K562 (cell line): ENCODE measurements around the gene STK24. TPM values are rescaled to one million over a fixed set of nuclear protein-coding genes. Genes with fewer than 3 reads are reported as not detected.

Experiments
- CCNT2 ChIP-seq: IDR thresholded peaks from 2 replicates; pipeline ENCODE4 v1.6.1; 2011; ENCODE audit warnings: borderline replicate concordance, low read depth, mild to moderate bottlenecking, moderate library complexity, mixed read lengths, low read length; ENCODE audit not compliant: insufficient read length; ENCODE audit errors: extremely low read depth
- CXXC5 ChIP-seq: fragments of 250-450 bp; sonication (Bioruptor Pico); IDR thresholded peaks from 2 replicates; pipeline ENCODE4 v1.8.0; 2022; ENCODE audit warnings: inconsistent platforms, mild to moderate bottlenecking, moderate library complexity
- DIDO1 ChIP-seq: fragments of 450-650 bp; IDR thresholded peaks from 2 replicates; pipeline ENCODE4 v1.6.1; 2016; ENCODE audit warnings: low read depth, missing biosample characterization, missing genetic modification characterization
- ERF ChIP-seq: fragments of 450-650 bp; formaldehyde crosslinking; IDR thresholded peaks from 2 replicates; pipeline ENCODE4 v1.4.0; 2020; ENCODE audit warnings: mild to moderate bottlenecking, mixed read lengths
- FIP1L1 ChIP-seq: fragments of 200-400 bp; formaldehyde crosslinking; IDR thresholded peaks from 2 replicates; pipeline ENCODE4 v1.6.1; 2018; ENCODE audit warnings: mild to moderate bottlenecking, low read depth, low read length; ENCODE audit not compliant: poor library complexity, severe bottlenecking
- PHF8 ChIP-seq: fragments of 200-600 bp; sonication (generic); IDR thresholded peaks from 2 replicates; pipeline ENCODE4 v1.6.1; 2012; ENCODE audit warnings: mixed run types, mild to moderate bottlenecking, inconsistent platforms, low read length, moderate library complexity, borderline replicate concordance
- POLR2AphosphoS5 ChIP-seq: IDR thresholded peaks from 2 replicates; pipeline ENCODE4 v1.6.1; 2011; ENCODE audit warnings: mild to moderate bottlenecking, low read depth, low read length, moderate library complexity; ENCODE audit not compliant: control insufficient read depth, insufficient read depth
- RBM39 ChIP-seq: fragments of 200-400 bp; formaldehyde crosslinking; optimal IDR thresholded peaks from 2 replicates; pipeline ENCODE3; 2018; ENCODE audit warnings: low read depth, low read length
- SIN3A ChIP-seq, 2 experiments: fragments of 150-350 bp in 1 of 2; IDR thresholded peaks; 2 replicates each; pipeline ENCODE4 v1.6.1; 2011 to 2016; ENCODE audit warnings: borderline replicate concordance in 2 of 2, low read depth in 2 of 2, low read length in 2 of 2, mild to moderate bottlenecking in 2 of 2, moderate library complexity in 2 of 2; ENCODE audit not compliant: control insufficient read depth in 1 of 2
- TBP ChIP-seq: optimal IDR thresholded peaks from 2 replicates; pipeline ENCODE3; 2011; ENCODE audit warnings: low read depth, low read length, improper control_type of control experiment
- ZFX ChIP-seq: sonication (generic); formaldehyde crosslinking; IDR thresholded peaks from 2 replicates; pipeline ENCODE4 v1.8.0; 2022; ENCODE audit warnings: mild to moderate bottlenecking, missing genetic modification reagents, moderate library complexity
- ZNF324 ChIP-seq: fragments of 250-450 bp; sonication (Bioruptor Pico); IDR thresholded peaks from 2 replicates; pipeline ENCODE4 v1.4.0; 2020; ENCODE audit warnings: mild to moderate bottlenecking
- polyA plus RNA-seq, 8 experiments: library from polyadenylated mRNA; depleted of rRNA in 4 of 8; stranded (reverse) in 5 of 8; unstranded in 3 of 8; fragments of >200 nt; fragmentation: Nextera tagmentation in 2 of 8; fragmentation: Illumina TruSeq in 1 of 8; extraction: Ambion mirVana in 2 of 8; extraction: Trizol in 1 of 8; gene quantifications; 2 replicates each; pipeline versions ENCODE4 v1.2.1 to v1.2.3, GENCODE V29; 2011 to 2014; ENCODE audit warnings: inconsistent platforms in 1 of 8, missing spikeins in 1 of 8
- total RNA-seq, 7 experiments: library from RNA; depleted of rRNA in 6 of 7; stranded (reverse); fragments of >200 nt in 6 of 7; fragmentation: Illumina TruSeq in 2 of 7; extraction: Trizol in 2 of 7; gene quantifications; 2 replicates each; pipeline versions ENCODE4 v1.2.1 to v1.2.3, GENCODE V29; 2011 to 2021; ENCODE audit warnings: low replicate concordance in 1 of 7
- TF ChIP-seq, protein P1 (sequence below), 2 experiments: fragments of 200-800 bp in 1 of 2; sonication (Bioruptor generic) in 1 of 2; sonication (generic) in 1 of 2; formaldehyde crosslinking in 1 of 2; IDR thresholded peaks in 1 of 2; conservative IDR thresholded peaks in 1 of 2; 2 replicates each; pipeline versions ENCODE4 v1.5.0 to v1.6.1; 2016 to 2020; ENCODE audit warnings: missing compliant biosample characterization in 1 of 2, missing genetic modification characterization in 1 of 2, missing genetic modification reagents in 1 of 2
- TF ChIP-seq, protein P2 (sequence below): fragments of 200-800 bp; sonication (Bioruptor generic); IDR thresholded peaks from 2 replicates; pipeline ENCODE4 v1.6.1; 2017; ENCODE audit warnings: missing genetic modification characterization, missing compliant biosample characterization
- TF ChIP-seq, protein P3 (sequence below): fragments of 450-650 bp; formaldehyde crosslinking; IDR thresholded peaks from 2 replicates; pipeline ENCODE4 v1.4.0; 2020; ENCODE audit warnings: mild to moderate bottlenecking, moderate library complexity
- TF ChIP-seq, protein P4 (sequence below), 2 experiments: IDR thresholded peaks; 2 replicates each; pipeline ENCODE4 v1.6.1; 2012; ENCODE audit warnings: improper control_type of control experiment in 2 of 2, low read depth in 2 of 2, low read length in 2 of 2, borderline replicate concordance in 1 of 2

The STK24 gene
- total and polyA plus RNA-seq, 9 of the 15 experiments (the other 6 are each of a cell fraction or from before 2014, with no cell fraction given): 3.8 to 78.4 (median 28.2) TPM

DNA sequence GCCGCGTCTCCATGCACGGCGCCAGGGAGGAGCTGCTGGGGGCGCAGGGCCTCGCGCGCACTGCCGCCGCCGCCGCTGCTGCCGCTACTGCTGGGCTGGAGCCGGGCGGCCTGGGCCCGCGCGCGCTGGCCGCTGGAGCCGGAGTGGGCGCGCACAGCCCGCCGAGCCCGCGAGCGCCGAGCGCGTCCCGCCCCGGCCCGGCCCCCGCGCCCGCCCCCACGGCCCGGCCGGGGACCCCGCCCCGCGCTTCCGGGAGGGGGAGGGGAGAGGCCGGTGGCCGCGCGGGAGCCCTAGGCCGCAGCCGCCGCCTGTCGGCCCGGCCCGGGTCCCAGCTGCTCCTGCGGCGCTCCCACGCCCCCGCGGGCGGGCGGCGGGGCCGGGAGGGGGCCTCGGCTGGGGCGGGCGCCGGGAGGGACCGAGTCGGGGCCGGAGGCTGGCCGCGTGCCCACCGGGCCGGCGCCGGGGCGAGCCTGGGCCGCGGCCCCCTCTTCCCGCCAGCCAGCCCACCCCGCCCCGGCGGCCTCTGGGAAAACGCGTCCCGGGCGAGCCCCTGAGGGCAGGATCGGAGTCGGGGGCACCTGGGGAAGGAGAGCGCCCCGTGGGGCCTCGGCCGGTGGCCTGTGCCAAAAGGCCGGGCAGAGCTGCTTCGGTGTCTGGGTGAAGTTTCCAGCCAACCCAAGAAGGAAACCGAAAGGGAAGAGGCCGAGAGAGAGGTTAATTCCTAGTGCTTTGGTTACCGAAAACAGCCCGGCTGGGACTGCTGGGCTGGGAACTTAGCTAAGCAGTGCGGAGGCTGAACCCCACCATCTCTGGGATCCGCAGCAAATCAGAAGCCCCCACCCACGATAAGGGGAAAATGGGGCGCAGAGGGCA is at the start of gene STK24 (continued):
- TF ChIP-seq, protein P1, sequence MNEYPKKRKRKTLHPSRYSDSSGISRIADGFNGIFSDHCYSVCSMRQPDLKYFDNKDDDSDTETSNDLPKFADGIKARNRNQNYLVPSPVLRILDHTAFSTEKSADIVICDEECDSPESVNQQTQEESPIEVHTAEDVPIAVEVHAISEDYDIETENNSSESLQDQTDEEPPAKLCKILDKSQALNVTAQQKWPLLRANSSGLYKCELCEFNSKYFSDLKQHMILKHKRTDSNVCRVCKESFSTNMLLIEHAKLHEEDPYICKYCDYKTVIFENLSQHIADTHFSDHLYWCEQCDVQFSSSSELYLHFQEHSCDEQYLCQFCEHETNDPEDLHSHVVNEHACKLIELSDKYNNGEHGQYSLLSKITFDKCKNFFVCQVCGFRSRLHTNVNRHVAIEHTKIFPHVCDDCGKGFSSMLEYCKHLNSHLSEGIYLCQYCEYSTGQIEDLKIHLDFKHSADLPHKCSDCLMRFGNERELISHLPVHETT (CRISPR knock-in tag; conservative IDR thresholded peaks at IDR 0.05 in 1 of 2, IDR thresholded peaks at IDR 0.05 in 1 of 2): peak in 1 of 2 experiments; percentile 97; a peak in 2 of 4 replicates
- TF ChIP-seq, protein P2, sequence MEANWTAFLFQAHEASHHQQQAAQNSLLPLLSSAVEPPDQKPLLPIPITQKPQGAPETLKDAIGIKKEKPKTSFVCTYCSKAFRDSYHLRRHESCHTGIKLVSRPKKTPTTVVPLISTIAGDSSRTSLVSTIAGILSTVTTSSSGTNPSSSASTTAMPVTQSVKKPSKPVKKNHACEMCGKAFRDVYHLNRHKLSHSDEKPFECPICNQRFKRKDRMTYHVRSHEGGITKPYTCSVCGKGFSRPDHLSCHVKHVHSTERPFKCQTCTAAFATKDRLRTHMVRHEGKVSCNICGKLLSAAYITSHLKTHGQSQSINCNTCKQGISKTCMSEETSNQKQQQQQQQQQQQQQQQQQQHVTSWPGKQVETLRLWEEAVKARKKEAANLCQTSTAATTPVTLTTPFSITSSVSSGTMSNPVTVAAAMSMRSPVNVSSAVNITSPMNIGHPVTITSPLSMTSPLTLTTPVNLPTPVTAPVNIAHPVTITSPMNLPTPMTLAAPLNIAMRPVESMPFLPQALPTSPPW (CRISPR knock-in tag): peak; percentile 93
- TF ChIP-seq PHF8 (peak; percentile 38; the same call in 1 of the 2 replicates), DIDO1 (tag) (no peak), RBM39 (no peak), CXXC5 (CRISPR knock-in tag) (peak; percentile 25; the same call in 1 of the 2 replicates), SIN3A (IDR thresholded peaks at IDR 0.05; ENCODE audit: borderline replicate concordance in 2 of 2, control insufficient read depth in 1 of 2, low read depth in 2 of 2, low read length in 2 of 2) (peak in 1 of 2 experiments; percentile 30; a peak in 1 of 4 replicates), CCNT2 (peak; percentile 78), ZFX (CRISPR knock-in tag) (peak; percentile 68), ZNF324 (CRISPR knock-in tag) (no peak), ERF (CRISPR knock-in tag) (0 out of 2 replicates have a peak, but pooled peaks have one; percentile 20), FIP1L1 (peak; percentile 3), TBP (peak; percentile 37), POLR2AphosphoS5 (peak; percentile 46; the same call in 1 of the 2 replicates)
- TF ChIP-seq, protein P3, sequence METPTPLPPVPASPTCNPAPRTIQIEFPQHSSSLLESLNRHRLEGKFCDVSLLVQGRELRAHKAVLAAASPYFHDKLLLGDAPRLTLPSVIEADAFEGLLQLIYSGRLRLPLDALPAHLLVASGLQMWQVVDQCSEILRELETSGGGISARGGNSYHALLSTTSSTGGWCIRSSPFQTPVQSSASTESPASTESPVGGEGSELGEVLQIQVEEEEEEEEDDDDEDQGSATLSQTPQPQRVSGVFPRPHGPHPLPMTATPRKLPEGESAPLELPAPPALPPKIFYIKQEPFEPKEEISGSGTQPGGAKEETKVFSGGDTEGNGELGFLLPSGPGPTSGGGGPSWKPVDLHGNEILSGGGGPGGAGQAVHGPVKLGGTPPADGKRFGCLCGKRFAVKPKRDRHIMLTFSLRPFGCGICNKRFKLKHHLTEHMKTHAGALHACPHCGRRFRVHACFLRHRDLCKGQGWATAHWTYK (CRISPR knock-in tag): 0 out of 2 replicates have a peak, but pooled peaks have one; percentile 53
- TF ChIP-seq, protein P4, sequence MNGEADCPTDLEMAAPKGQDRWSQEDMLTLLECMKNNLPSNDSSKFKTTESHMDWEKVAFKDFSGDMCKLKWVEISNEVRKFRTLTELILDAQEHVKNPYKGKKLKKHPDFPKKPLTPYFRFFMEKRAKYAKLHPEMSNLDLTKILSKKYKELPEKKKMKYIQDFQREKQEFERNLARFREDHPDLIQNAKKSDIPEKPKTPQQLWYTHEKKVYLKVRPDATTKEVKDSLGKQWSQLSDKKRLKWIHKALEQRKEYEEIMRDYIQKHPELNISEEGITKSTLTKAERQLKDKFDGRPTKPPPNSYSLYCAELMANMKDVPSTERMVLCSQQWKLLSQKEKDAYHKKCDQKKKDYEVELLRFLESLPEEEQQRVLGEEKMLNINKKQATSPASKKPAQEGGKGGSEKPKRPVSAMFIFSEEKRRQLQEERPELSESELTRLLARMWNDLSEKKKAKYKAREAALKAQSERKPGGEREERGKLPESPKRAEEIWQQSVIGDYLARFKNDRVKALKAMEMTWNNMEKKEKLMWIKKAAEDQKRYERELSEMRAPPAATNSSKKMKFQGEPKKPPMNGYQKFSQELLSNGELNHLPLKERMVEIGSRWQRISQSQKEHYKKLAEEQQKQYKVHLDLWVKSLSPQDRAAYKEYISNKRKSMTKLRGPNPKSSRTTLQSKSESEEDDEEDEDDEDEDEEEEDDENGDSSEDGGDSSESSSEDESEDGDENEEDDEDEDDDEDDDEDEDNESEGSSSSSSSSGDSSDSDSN (IDR thresholded peaks at IDR 0.05; ENCODE audit: borderline replicate concordance in 1 of 2, low read depth in 2 of 2, low read length in 2 of 2): 0 out of 4 replicates have a peak, but pooled peaks have one; percentile 30 to 68
